ENCODE data around the gene ARL5B.
"Not testable (repeated sequence)": the region's sequence is repeated elsewhere in the genome, so short reads cannot be mapped to it uniquely, and the experiment has no call there.

- TF ChIP-seq POLR2A, CTCF (IDR thresholded peaks at IDR 0.05): not testable (repeated sequence)
Observed at GRCh38 chr10:18623671-18624070, 35.6 kb upstream of the ARL5B start.

Measured in thyroid gland (tissue), 4 donors.